Measurements from ENCODE around the gene UNC80. TPM values are rescaled to one million over a fixed set of nuclear protein-coding genes. Genes with fewer than 3 reads are reported as not detected.

The UNC80 gene
- total and polyA plus RNA-seq, 2 donors (not counting 1 experiment from before 2014, with no cell fraction given) = not detected

DNA sequence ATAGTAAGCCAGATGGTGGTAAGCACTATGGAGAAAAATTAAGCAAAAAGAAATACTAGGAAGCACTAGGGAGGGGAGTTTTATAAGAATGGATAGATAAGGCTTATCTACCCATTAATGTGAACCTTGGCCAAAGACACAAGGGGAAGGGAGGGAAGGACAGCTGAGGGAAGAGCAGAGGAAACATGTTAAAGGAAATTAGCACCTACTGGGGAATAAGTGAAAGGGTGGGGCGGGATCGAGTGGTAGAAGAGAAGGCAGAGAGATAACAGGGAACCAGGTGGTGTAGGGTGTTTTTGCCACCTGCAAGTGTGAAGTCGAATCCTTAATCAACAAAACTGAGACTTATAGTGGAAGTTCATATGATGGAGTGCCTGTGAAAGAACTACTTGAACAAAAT, 1.7 kb downstream of the UNC80 start:
- intact Hi-C loops (cut with micrococcal nuclease) = no loop called here
- Mint-ChIP-seq H3K4me3 (no peak overlapping the region), H3K9me3 (ENCODE audit: insufficient read depth) (no peaks in the 10 kb centered on the region), H3K27ac (no peak overlapping the region), H3K4me1 (no peaks in the 10 kb centered on the region), H3K27me3 (peaks cover 27% of the 10 kb centered on the region)
- H2AFZ ChIP-seq (ENCODE audit: insufficient read depth, low read depth, low read length, poor library complexity, severe bottlenecking) = no peak overlapping the region
- ChIA-PET POLR2A (no interaction called here), CTCF (no interaction called here)
- DNase-seq (no peak), ATAC-seq (ENCODE audit: low read depth) (no peak)
- no peaks in the 10 kb centered on the region for H4K20me1 ChIP-seq (ENCODE audit: control insufficient read depth, insufficient read depth, low read length, poor library complexity, severe bottlenecking)
- H3K36me3 ChIP-seq (replicated peaks in 1 of 2; ENCODE audit: control extremely low read depth in 1 of 2, control insufficient read depth in 1 of 2, extremely low read depth in 1 of 2, insufficient read depth in 2 of 2, low read length in 1 of 2) = no peaks in the 10 kb centered on the region
- peaks cover 0 to 17% (median 5%) of the 10 kb centered on the region in 4 experiments for H3K27me3 ChIP-seq (replicated peaks in 1 of 4; ENCODE audit: control extremely low read depth in 1 of 4, control insufficient read depth in 3 of 4, insufficient read depth in 4 of 4, low read length in 3 of 4)
- H3K4me2 ChIP-seq (replicated peaks; ENCODE audit: low read depth, low read length, poor library complexity, severe bottlenecking) = no peak overlapping the region
- 12% methylated on average over 3 of the region's 3 CpGs for WGBS (ENCODE audit: insufficient coverage)
- H3K4me1 ChIP-seq (ENCODE audit: control insufficient read depth in 2 of 2, insufficient read depth in 2 of 2, low read length in 2 of 2) = no peaks in the 10 kb centered on the region
- no peak overlapping the region for H3K4me3 ChIP-seq (ENCODE audit: control extremely low read depth in 1 of 5, extremely low read depth in 1 of 5, insufficient read depth in 1 of 5, low read depth in 2 of 5, low read length in 4 of 5)
- H3K27ac ChIP-seq (ENCODE audit: low read length in 2 of 2) = no peak overlapping the region
- no peak overlapping the region for H3K9ac ChIP-seq (ENCODE audit: low read length)
- H3K79me2 ChIP-seq (ENCODE audit: control insufficient read depth, insufficient read depth, low read length) = no peaks in the 10 kb centered on the region
- peaks cover 0 to 4% (median 0%) of the 10 kb centered on the region in 3 donors for H3K9me3 ChIP-seq (ENCODE audit: control extremely low read depth in 1 of 3, control insufficient read depth in 2 of 3, insufficient read depth in 1 of 3, low read length in 2 of 3)
- no peak for TF ChIP-seq EZH2 (IDR thresholded peaks at IDR 0.05; ENCODE audit: borderline replicate concordance, insufficient read depth, low read depth, low read length, poor library complexity, severe bottlenecking)
- TF ChIP-seq, protein P1, sequence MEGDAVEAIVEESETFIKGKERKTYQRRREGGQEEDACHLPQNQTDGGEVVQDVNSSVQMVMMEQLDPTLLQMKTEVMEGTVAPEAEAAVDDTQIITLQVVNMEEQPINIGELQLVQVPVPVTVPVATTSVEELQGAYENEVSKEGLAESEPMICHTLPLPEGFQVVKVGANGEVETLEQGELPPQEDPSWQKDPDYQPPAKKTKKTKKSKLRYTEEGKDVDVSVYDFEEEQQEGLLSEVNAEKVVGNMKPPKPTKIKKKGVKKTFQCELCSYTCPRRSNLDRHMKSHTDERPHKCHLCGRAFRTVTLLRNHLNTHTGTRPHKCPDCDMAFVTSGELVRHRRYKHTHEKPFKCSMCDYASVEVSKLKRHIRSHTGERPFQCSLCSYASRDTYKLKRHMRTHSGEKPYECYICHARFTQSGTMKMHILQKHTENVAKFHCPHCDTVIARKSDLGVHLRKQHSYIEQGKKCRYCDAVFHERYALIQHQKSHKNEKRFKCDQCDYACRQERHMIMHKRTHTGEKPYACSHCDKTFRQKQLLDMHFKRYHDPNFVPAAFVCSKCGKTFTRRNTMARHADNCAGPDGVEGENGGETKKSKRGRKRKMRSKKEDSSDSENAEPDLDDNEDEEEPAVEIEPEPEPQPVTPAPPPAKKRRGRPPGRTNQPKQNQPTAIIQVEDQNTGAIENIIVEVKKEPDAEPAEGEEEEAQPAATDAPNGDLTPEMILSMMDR (IDR thresholded peaks at IDR 0.05) = no peak

DNA sequence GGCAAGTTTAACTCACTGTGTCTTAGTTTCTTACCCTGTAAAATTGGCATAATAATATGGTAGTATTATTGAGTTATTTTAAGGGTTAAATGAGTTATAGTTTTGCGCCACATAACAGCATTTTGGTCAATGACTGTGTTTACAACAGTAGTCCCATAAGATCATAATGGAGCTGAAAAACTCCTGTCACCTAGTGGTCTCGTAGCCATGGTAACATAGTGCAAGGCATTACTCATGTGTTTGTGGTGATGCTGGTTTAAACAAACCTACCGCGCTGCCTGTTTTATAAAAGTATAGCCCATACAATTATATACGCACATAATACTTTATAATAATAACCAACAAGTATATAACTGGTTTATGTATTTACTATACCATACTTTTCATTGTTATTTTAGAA, 15.8 kb downstream of the UNC80 start:
- Histone ChIP-seq H3K4me1 (ENCODE audit: control insufficient read depth in 2 of 2, insufficient read depth in 2 of 2, low read length in 2 of 2) (no peaks in the 10 kb centered on the region), H3K9ac (ENCODE audit: low read length) (no peak overlapping the region), H3K4me3 (ENCODE audit: control extremely low read depth in 1 of 5, extremely low read depth in 1 of 5, insufficient read depth in 1 of 5, low read depth in 2 of 5, low read length in 4 of 5) (no peak overlapping the region), H3K27me3 (replicated peaks in 1 of 4; ENCODE audit: control extremely low read depth in 1 of 4, control insufficient read depth in 3 of 4, insufficient read depth in 4 of 4, low read length in 3 of 4) (no peaks in the 10 kb centered on the region), H3K36me3 (replicated peaks in 1 of 2; ENCODE audit: control extremely low read depth in 1 of 2, control insufficient read depth in 1 of 2, extremely low read depth in 1 of 2, insufficient read depth in 2 of 2, low read length in 1 of 2) (no peaks in the 10 kb centered on the region), H3K27ac (ENCODE audit: low read length in 2 of 2) (no peak overlapping the region), H3K9me3 (ENCODE audit: control extremely low read depth in 1 of 3, control insufficient read depth in 2 of 3, insufficient read depth in 1 of 3, low read length in 2 of 3) (no peaks in the 10 kb centered on the region), H2AFZ (ENCODE audit: insufficient read depth, low read depth, low read length, poor library complexity, severe bottlenecking) (no peak overlapping the region), H4K20me1 (ENCODE audit: control insufficient read depth, insufficient read depth, low read length, poor library complexity, severe bottlenecking) (no peaks in the 10 kb centered on the region), H3K4me2 (replicated peaks; ENCODE audit: low read depth, low read length, poor library complexity, severe bottlenecking) (no peak overlapping the region), H3K79me2 (ENCODE audit: control insufficient read depth, insufficient read depth, low read length) (no peaks in the 10 kb centered on the region)
- CTCF ChIA-PET = no interaction called here
- intact Hi-C loops (cut with micrococcal nuclease) = no loop called here
- Mint-ChIP-seq H3K4me1 (peaks cover 8% of the 10 kb centered on the region), H3K4me3 (no peak overlapping the region), H3K9me3 (ENCODE audit: insufficient read depth) (no peaks in the 10 kb centered on the region), H3K27ac (no peak overlapping the region), H3K27me3 (no peaks in the 10 kb centered on the region)
- POLR2A ChIA-PET = no interaction called here
- TF ChIP-seq EZH2 (IDR thresholded peaks at IDR 0.05; ENCODE audit: borderline replicate concordance, insufficient read depth, low read depth, low read length, poor library complexity, severe bottlenecking) = no peak
- TF ChIP-seq, protein P1 (IDR thresholded peaks at IDR 0.05) = no peak
- 100% methylated on average over 2 of the region's 5 CpGs for WGBS (ENCODE audit: insufficient coverage)
- no peak for ATAC-seq (ENCODE audit: low read depth)
- DNase-seq = no peak

Data from B cell (primary cell).